GM19193 (cell line): ENCODE results near the gene SH2B2.

Experiments
- POLR2A ChIP-seq: IDR thresholded peaks from 4 replicates; pipeline ENCODE4 v1.6.1; 2011; ENCODE audit not compliant: insufficient read depth, insufficient read length; ENCODE audit errors: extremely low read depth

Gene SH2B2

GRCh38 chr7:102258073-102258748, 28.5 kb upstream of the SH2B2 start:
- TF ChIP-seq POLR2A: no peak

GRCh38 chr7:102258749-102259107, 27.9 kb upstream of the SH2B2 start:
- no peak for TF ChIP-seq POLR2A

DNA sequence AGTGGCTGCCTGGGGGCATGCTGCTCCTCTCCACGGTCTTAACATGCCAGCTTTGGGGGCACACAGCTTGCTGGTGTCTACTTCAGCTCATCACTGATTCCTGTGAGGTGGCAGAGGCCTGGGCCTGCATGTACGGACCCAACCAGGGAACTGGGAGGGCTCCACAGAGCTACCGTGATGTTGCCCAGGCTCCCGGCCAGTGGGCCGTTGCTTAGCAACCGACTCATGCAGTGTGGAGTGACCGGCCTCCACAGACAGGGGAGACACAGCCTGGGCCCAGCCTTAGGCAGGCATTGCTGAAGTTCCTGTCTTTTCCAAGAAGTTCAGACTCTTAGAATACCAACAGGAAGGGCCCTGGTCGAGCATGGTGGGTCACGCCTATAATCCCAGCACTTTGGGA, 25.8 kb upstream of the SH2B2 start:
- no peak for TF ChIP-seq POLR2A

GRCh38 chr7:102261451-102261850, 25.2 kb upstream of the SH2B2 start:
- TF ChIP-seq POLR2A: no peak

- no peak for TF ChIP-seq POLR2A
These were observed 24.1 kb upstream of the SH2B2 start for GRCh38 chr7:102262546-102262945.

- no peak for TF ChIP-seq POLR2A
These were observed 22.2 kb upstream of the SH2B2 start for GRCh38 chr7:102264367-102264891.

DNA sequence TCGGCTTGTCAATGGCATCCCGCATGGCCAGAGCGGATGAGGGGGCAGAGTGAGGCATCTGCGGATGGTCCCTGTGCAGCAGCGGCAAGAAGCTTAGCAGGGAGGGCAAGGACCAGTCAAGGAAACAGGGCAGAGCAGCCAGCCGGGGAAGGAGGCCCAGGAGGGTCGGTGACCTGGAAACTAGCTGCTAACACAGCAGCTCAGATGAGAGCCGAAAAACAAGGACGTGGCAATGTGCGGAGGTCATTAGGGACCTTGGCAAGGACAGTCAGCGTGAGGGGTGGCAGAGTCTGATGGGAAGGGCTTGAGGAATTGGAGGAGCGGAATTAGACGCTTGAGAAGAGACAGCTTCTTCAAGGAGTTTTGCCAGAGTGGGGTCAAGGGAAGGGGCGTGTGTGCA, 20.1 kb upstream of the SH2B2 start:
- no peak for TF ChIP-seq POLR2A

DNA sequence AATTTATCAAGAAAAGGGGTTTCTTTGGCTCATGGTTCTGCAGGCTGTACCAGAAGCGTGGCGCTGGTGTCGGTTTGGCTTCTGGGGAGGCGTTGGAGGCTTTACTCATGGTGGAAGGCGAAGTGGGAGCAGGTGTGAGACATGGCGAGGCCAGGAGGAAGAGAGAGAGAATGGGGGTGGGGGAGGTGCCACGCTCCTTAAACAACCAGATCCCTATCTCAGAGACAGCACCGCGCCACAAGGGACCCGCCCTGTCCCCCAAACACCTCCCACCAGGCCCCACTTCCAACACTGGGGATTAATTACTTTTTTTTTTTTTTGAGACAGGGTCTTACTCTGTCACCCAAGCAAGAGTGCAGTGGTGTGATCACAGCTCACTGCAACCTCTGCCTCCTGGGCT, 18.0 kb upstream of the SH2B2 start:
- no peak for TF ChIP-seq POLR2A

DNA sequence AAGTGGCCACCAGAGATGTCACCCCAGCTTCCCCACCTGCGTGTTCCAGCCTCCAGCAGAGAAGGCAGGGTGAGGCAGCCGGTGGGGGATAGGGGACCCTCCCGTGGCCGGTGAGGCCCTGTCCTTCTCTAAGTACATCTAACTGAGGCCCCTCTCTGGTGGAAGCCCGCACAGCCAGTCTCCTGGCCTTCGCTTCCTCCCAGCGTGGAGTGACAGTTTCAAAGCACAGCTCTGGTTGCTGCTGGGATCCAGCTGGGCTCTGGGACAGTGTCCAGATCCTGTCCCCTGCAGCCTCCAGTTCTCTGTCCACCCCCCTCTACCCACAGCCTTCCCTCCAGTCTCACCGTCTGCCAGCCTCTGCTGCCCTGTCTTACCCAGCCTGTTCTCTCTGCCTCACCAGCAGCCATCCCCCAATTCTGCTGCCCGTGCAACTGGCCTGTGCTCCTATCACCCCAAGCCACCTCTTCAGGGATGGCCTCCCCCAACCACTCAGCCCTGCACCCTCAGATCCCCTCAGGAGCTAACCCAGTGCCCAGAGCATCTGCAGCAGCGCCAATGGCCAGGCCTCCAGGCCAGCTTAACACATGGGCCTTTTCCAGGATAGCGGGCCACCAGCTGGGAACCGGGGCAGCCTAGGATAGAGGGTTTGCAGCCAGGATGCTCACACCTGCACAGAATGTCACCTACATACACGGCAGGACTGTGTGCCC, 16.3 kb upstream of the SH2B2 start:
- TF ChIP-seq POLR2A: no peak

- no peak for TF ChIP-seq POLR2A
These were observed 15.4 kb upstream of the SH2B2 start for GRCh38 chr7:102271158-102271798.

DNA sequence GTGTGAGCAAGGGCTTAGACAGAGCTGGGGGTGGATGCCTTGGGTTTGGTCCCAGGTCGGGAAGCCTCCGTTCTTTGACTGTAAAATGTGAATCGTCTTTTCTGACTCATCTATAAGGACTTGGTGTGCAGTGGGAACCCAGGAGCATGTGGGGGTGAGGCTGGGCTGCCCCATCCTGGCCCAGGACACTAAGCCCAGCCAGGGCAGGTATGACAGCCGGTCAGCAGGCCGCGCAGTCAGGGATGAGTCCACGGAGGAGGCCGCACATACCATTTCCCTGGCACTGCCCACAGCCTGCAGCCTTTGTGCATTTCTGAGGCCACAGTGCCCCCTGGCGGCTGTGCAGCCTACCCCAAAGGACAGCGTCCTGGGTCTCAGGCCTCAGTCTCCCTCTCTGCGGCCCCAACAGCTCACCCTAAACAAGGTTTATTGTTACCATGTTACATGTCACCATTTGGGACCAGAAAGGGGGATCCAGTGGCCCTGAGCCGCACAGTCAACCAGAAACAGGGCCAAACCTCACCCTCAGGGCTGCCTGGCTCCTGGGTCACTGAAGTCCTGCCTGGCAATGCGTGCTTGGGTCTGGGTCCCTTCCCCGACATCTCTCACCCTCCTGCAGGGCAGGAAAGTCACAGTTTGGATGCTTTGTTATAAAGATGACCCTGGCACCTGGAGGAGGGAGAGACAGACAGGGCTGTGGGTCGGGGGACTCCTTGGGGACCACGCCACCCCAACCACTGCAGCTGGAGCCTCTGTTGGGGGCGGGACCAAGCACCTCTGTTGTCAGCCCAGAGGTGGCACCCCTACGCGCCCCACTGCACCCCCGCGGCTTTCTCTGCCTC, 14.4 kb upstream of the SH2B2 start:
- no peak for TF ChIP-seq POLR2A

DNA sequence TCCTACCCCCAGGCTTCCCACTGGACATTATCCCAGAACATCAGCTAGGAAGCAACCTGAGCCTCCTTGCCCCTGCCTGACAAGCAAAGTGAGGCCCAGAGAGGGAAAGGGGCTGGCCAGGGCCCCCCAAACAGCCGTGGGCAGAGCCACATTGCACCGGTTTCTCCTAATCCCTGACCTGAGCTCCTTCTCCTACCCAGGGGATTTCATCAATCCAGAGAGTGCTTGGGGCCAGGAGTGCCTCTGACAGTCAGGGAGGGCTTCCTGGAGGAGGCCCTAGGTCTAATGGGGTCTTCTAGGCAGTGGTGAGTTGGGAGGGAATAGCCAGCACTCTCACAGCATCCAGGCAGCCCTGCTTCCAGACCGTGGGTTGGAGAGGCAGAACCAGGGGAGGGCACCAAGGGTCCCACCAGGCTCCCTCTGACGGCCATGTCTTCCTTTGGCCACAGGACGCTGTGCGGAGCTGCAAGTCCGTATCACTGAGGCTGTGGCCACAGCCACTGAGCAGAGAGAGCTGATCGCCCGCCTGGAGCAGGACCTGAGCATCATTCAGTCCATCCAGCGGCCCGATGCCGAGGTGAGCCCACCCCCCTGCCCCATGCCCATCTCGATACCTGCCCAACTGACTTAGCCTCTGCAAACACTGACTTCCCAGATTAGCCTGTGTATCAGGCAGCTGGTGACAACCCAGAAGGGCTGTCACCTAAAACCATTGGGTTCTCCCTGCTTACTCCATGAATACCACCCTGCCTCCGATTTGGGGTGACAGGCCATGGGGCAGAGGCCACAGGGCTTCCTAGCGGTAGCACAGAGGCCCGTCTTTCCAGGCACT, 13.5 kb upstream of the SH2B2 start:
- TF ChIP-seq POLR2A: no peak

DNA sequence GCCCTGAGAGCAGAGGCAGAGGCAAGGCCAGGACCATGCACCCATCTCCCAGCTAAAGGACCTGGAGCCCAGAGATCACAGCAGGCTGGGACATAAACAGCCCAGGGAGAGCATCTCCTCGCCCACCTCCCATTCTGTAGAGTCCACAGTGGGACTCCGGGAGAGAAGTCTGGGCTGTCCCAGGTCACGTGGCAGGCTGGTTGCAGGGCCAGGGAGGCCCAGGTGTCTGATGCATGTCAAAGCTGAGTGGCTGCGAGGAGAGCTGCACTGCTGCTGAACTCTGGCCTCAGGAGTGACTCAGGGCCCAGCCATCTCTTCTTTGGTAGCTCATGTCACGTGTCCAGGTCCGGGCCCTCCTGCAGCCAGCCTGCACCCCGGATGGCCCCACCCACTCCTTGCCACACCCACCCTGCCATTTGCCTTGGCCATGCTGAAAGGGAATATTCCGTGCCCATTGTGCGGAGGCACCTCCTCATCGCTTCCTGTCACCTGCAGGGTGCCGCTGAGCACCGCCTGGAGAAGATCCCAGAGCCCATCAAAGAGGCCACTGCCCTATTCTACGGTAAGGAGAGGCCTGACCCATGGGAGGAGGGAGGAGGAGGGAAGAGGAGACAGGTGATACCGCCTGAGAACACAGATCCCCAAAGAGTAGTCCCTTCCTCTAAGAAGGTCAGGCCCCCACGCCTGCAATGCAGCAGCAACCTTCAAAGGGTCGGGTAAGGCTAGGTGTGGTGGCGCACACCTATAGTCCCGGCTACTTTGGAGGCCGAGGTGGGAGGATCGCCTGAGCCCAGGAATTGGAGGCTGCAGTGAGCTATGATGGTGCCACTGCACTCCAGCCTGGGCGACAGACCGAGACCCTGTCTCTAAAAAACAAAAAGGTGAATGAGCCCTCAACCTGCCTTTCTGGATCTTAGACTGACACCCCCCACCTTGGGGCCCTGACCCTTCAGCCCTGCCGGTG, 12.6 kb upstream of the SH2B2 start:
- no peak for TF ChIP-seq POLR2A
